ENCODE measurements around the gene TMPRSS4. TPM values are rescaled to one million over a fixed set of nuclear protein-coding genes. Genes with fewer than 3 reads are reported as not detected.

TMPRSS4 gene
- total and polyA plus RNA-seq, 9 of the 15 experiments (the other 6 are each of a cell fraction or from before 2014, with no cell fraction given), result 4.0 to 10.0 (median 5.6) TPM

DNA sequence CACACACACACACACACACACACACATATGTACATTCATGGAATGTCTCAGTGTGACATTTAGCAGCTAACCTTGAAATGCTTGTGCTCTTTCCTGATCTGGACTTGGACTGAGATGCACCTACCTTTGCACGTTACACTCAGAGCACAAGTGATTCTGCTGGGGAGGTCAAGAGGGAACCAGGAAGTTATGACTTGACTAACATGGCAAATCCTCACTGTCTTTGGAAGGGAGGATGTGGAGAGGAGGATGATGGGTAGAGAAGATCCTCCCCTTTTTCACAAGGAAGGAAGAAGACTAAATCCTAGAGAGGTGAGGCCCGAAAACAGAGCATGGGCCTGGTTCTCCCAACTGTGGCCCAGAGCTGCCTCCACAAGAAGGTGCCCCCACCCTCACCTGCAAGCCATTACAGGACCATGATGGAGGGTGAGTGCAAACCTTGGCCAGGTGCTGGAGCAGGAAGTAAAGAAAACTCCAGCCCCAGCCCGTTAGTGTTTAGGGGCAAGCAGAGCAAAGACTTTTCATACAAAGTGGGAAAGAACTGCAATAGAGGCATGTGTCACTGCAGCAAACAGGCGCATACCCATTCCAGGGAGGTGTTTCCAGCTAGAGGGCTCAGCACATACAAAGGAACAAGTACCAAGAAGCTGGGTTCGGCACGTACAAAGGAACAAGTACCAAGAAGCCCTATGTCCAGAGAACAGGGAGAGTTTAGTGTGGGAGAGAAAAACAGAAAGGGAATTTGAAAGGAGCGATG is 49.4 kb downstream of the TMPRSS4 start (continued):
- TF ChIP-seq ZBTB40 (IDR thresholded peaks at IDR 0.05) (no peak), ZBTB40 (CRISPR knock-in tag; IDR thresholded peaks at IDR 0.05) (no peak), FOXK2 (conservative IDR thresholded peaks at IDR 0.05 in 1 of 2, IDR thresholded peaks at IDR 0.05 in 1 of 2; ENCODE audit: low read depth in 2 of 2) (no peak), FOSL1 (tag; conservative IDR thresholded peaks at IDR 0.05) (no peak), KLF13 (tag; IDR thresholded peaks at IDR 0.05; ENCODE audit: borderline replicate concordance, low read depth) (no peak), EHMT2 (IDR thresholded peaks at IDR 0.05) (no peak), ZNF551 (CRISPR knock-in tag; IDR thresholded peaks at IDR 0.05) (no peak), ZNF518B (CRISPR knock-in tag; IDR thresholded peaks at IDR 0.05) (peak; percentile 82; the same call in 1 of the 2 replicates), JUN (IDR thresholded peaks at IDR 0.05; ENCODE audit: borderline replicate concordance, low read depth, low read length) (no peak), JUN (CRISPR knock-in tag; IDR thresholded peaks at IDR 0.05; ENCODE audit: borderline replicate concordance) (no peak), E2F1 (CRISPR knock-in tag; IDR thresholded peaks at IDR 0.05) (no peak), RCOR1 (IDR thresholded peaks at IDR 0.05; ENCODE audit: borderline replicate concordance in 1 of 2, low read depth in 2 of 2, low read length in 2 of 2) (no peak), BRD4 (IDR thresholded peaks at IDR 0.05) (no peak), ZNF780A (CRISPR knock-in tag; IDR thresholded peaks at IDR 0.05) (0 out of 2 replicates have a peak, but pooled peaks have one; percentile 74)
